HepG2 (cell line): ENCODE results near the gene PIEZO1. TPM values are rescaled to one million over a fixed set of nuclear protein-coding genes. Genes with fewer than 3 reads are reported as not detected.

ENCODE experiments used
- ATAC-seq: fragments of 200-7000 bp; cut with Tn5 transposase; 3 replicates; pipeline ENCODE4 v1.9.1; 2020; ENCODE audit warnings: mild to moderate bottlenecking, moderate library complexity
- BruUV-seq: library from RNA; stranded (reverse); fragments of 400-500 nt; replicated peaks from 2 replicates; lab custom pipeline; 2021; lab: Mats Ljungman, UMichigan
- CTCF ChIA-PET: fragments of 300-600 bp; formaldehyde crosslinking; extraction: SDS; loops from one replicate; lab custom pipeline; 2021; ENCODE audit warnings: low total read pairs, inconsistent platforms, low intra/inter-chr PET ratio; lab: Yijun Ruan, JAX
- POLR2A ChIA-PET: fragments of 350-600 bp; sonication (Branson Sonifier 250); formaldehyde crosslinking; loops from one replicate; lab custom pipeline; 2020; ENCODE audit warnings: antibody characterized with exemption, inconsistent platforms; lab: Yijun Ruan, JAX
- DNase-seq: peaks from one replicate; pipeline ENCODE4 v3.0.0-alpha.2; 2015; ENCODE audit warnings: low spot score
- FAIRE-seq: peaks from 3 replicates; lab custom pipeline; 2011; peaks lifted over from hg19 to GRCh38; lab: Jason Lieb, UNC
- H2AFZ ChIP-seq: one replicate; pipeline ENCODE4 v1.6.1; 2011; ENCODE audit warnings: low read length, inconsistent platforms
- H3K27ac ChIP-seq: fragments of 300-600 bp; 3 replicates; pipeline ENCODE4 v1.8.0; 2011; ENCODE audit warnings: mixed run types, mild to moderate bottlenecking, mixed read lengths, low read length, inconsistent platforms; ENCODE audit not compliant: insufficient read depth; ENCODE audit errors: extremely low read length
- H3K27me3 ChIP-seq, 2 experiments: fragments of 200-600 bp in 1 of 2; 2 replicates in 1 of 2; 3 replicates in 1 of 2; pipeline versions ENCODE4 v1.6.0 to v1.8.0; 2011; ENCODE audit warnings: low read length in 2 of 2, mild to moderate bottlenecking in 2 of 2, moderate library complexity in 2 of 2, inconsistent platforms in 1 of 2; ENCODE audit not compliant: insufficient read depth in 2 of 2, control insufficient read depth in 1 of 2
- H3K36me3 ChIP-seq, 2 experiments: fragments of 200-600 bp in 1 of 2; replicated peaks in 1 of 2; 2 replicates in 1 of 2; 3 replicates in 1 of 2; pipeline versions ENCODE4 v1.5.1 to v1.8.0; 2011; ENCODE audit warnings: low read length in 2 of 2, inconsistent platforms in 1 of 2; ENCODE audit not compliant: insufficient read depth in 2 of 2, control insufficient read depth in 1 of 2
- H3K4me1 ChIP-seq: 2 replicates; pipeline ENCODE4 v1.5.1; 2012; ENCODE audit warnings: low read length, inconsistent platforms; ENCODE audit not compliant: insufficient read depth
- H3K4me2 ChIP-seq: 2 replicates; pipeline ENCODE4 v1.6.0; 2011; ENCODE audit warnings: low read depth, low read length, inconsistent platforms
- H3K4me3 ChIP-seq, 3 experiments: fragments of 200-600 bp in 1 of 3; sonication (generic), shearing (Covaris generic) in 1 of 3; replicated peaks in 1 of 3; 2 replicates each; pipeline ENCODE4 v1.5.1; 2011 to 2016; ENCODE audit warnings: low read length in 3 of 3, inconsistent platforms in 2 of 3, low read depth in 2 of 3, mild to moderate bottlenecking in 2 of 3, control low read depth in 1 of 3, mixed read lengths in 1 of 3; ENCODE audit not compliant: insufficient read depth in 1 of 3
- H3K79me2 ChIP-seq: one replicate; pipeline ENCODE4 v1.6.1; 2011; ENCODE audit warnings: low read length, inconsistent platforms; ENCODE audit not compliant: insufficient read depth
- H3K9ac ChIP-seq: 2 replicates; pipeline ENCODE4 v1.6.0; 2011; ENCODE audit warnings: mild to moderate bottlenecking, low read depth, low read length, inconsistent platforms; ENCODE audit not compliant: insufficient read depth
- H3K9me3 ChIP-seq: 2 replicates; pipeline ENCODE4 v1.5.1; 2012; ENCODE audit warnings: mild to moderate bottlenecking, low read length
- H4K20me1 ChIP-seq: 2 replicates; pipeline ENCODE4 v1.6.0; 2011; ENCODE audit warnings: inconsistent platforms, mild to moderate bottlenecking, low read length, moderate library complexity; ENCODE audit not compliant: insufficient read depth
- GATAD2A ChIP-seq: IDR thresholded peaks from 2 replicates; pipeline ENCODE4 v1.6.1; 2016
- GZF1 ChIP-seq: sonication (generic); formaldehyde crosslinking; IDR thresholded peaks from 2 replicates; pipeline ENCODE4 v1.5.1; 2020; ENCODE audit warnings: mild to moderate bottlenecking, missing genetic modification reagents
- HOMEZ ChIP-seq: IDR thresholded peaks from 2 replicates; pipeline ENCODE4 v1.6.1; 2016; ENCODE audit warnings: low read depth
- KAT7 ChIP-seq: IDR thresholded peaks from 2 replicates; pipeline ENCODE4 v1.6.1; 2018; ENCODE audit warnings: borderline replicate concordance, missing compliant biosample characterization
- SKIL ChIP-seq: sonication (generic); formaldehyde crosslinking; IDR thresholded peaks from 2 replicates; pipeline ENCODE4 v1.8.0; 2022; ENCODE audit warnings: missing genetic modification reagents, mild to moderate bottlenecking, moderate library complexity, borderline replicate concordance
- TCF7 ChIP-seq: sonication (generic); IDR thresholded peaks from 2 replicates; pipeline ENCODE4 v1.6.1; 2016; ENCODE audit warnings: antibody characterized with exemption, low read depth
- THAP8 ChIP-seq: sonication (generic); formaldehyde crosslinking; IDR thresholded peaks from 2 replicates; pipeline ENCODE4 v1.5.1; 2020; ENCODE audit warnings: missing genetic modification reagents, mild to moderate bottlenecking, borderline replicate concordance
- ZBED4 ChIP-seq: sonication (generic); formaldehyde crosslinking; IDR thresholded peaks from 2 replicates; pipeline ENCODE4 v1.4.0; 2020; ENCODE audit warnings: missing genetic modification reagents, borderline replicate concordance
- ZC3H4 ChIP-seq: sonication (generic); formaldehyde crosslinking; IDR thresholded peaks from 2 replicates; pipeline ENCODE4 v1.4.0; 2020; ENCODE audit warnings: missing genetic modification reagents, borderline replicate concordance
- WGBS: methylation state at CpG from one replicate; pipeline ENCODE4 v1.1.6; 2017; ENCODE audit warnings: low lambda C conversion rate; 5-methylcytosine and 5-hydroxymethylcytosine counted together
- in situ Hi-C: cut with HindIII; loops from 2 replicates; pipeline ENCODE4 v1.10.0; 2017; ENCODE audit warnings: low pct_unique_long_range_greater_than_20kb; ENCODE audit not compliant: extremely low pct_ligation_motif_present
- intact Hi-C: fragments of 100-400 bp; cut with micrococcal nuclease; formaldehyde crosslinking; loops from one replicate; pipeline ENCODE4 v1.10.0; 2022; ENCODE audit not compliant: unreplicated experiment
- polyA plus RNA-seq, 8 experiments: library from polyadenylated mRNA; depleted of rRNA in 3 of 8; stranded (reverse) in 7 of 8; unstranded in 1 of 8; fragments of >200 nt; fragmentation: Illumina TruSeq in 4 of 8; extraction: Trizol in 4 of 8; gene quantifications; 2 replicates each; pipeline versions ENCODE4 v1.2.1 to v1.2.3, GENCODE V29; 2011 to 2016; ENCODE audit warnings: low read depth in 4 of 8, missing spikeins in 1 of 8, mixed read lengths in 1 of 8; ENCODE audit not compliant: insufficient read depth in 1 of 8
- total RNA-seq, 5 experiments: library from RNA; depleted of rRNA; stranded (reverse); fragments of >200 nt; fragmentation: Illumina TruSeq; extraction: Trizol; gene quantifications; 2 replicates each; pipeline ENCODE4 v1.2.3, GENCODE V29; 2016; ENCODE audit warnings: low read depth in 1 of 5

Gene PIEZO1
- total and polyA plus RNA-seq, 2 of the 13 experiments (the other 11 are each of a cell fraction or from before 2014, with no cell fraction given): 67.9 to 85.0 TPM

GRCh38 chr16:88746506-88746905 is 38.5 kb downstream of the PIEZO1 start:
- FAIRE-seq: no peak
- H3K9ac ChIP-seq: no peak overlapping the region
- H3K4me1 ChIP-seq: no peaks in the 10 kb centered on the region
- intact Hi-C loops: no loop called here
- no peaks in the 10 kb centered on the region for H3K79me2 ChIP-seq
- WGBS: 87% methylated on average over 16 of the region's 17 CpGs
- in situ Hi-C loops: no loop called here
- CTCF ChIA-PET: no interaction called here
- no TSS peak for BruUV-seq
- peaks cover 18 to 20% of the 10 kb centered on the region in 2 experiments; a peak in 4 of 5 replicates for H3K36me3 ChIP-seq
- H3K27ac ChIP-seq: no peak overlapping the region
- no peak for ATAC-seq
- H3K9me3 ChIP-seq: no peaks in the 10 kb centered on the region
- no peak overlapping the region for H3K4me3 ChIP-seq
- DNase-seq: no peak
- H4K20me1 ChIP-seq: peaks cover 5% of the 10 kb centered on the region
- POLR2A ChIA-PET: no interaction called here
- no peaks in the 10 kb centered on the region; a peak in 1 of 5 replicates for H3K27me3 ChIP-seq
- H3K4me2 ChIP-seq: no peak overlapping the region
- H2AFZ ChIP-seq: no peak overlapping the region
- TF ChIP-seq ZC3H4 (no peak), KAT7 (no peak), ZBED4 (CRISPR knock-in tag) (no peak), THAP8 (CRISPR knock-in tag) (no peak), GATAD2A (CRISPR knock-in tag) (no peak), TCF7 (no peak), GZF1 (CRISPR knock-in tag) (no peak), SKIL (CRISPR knock-in tag) (no peak), HOMEZ (CRISPR knock-in tag) (no peak)
